Large intestine (tissue), 3 donors: ENCODE measurements around the gene S1PR4. TPM values are rescaled to one million over a fixed set of nuclear protein-coding genes. Genes with fewer than 3 reads are reported as not detected.

ENCODE experiments used
- DNase-seq, 2 donors: peaks; one replicate each; pipeline versions ENCODE4 v3.0.0 to v3.0.0-alpha.2; 2013
- H3K27ac ChIP-seq: one replicate; pipeline ENCODE4 v1.5.1; 2013; ENCODE audit warnings: low read length
- H3K27me3 ChIP-seq: 2 replicates; pipeline ENCODE4 v1.6.1; 2013; ENCODE audit warnings: low read length; ENCODE audit not compliant: control insufficient read depth, insufficient read depth
- H3K36me3 ChIP-seq: 2 replicates; pipeline ENCODE4 v1.6.1; 2013; ENCODE audit warnings: low read length; ENCODE audit not compliant: control insufficient read depth, insufficient read depth
- H3K4me1 ChIP-seq: one replicate; pipeline ENCODE4 v1.6.1; 2013; ENCODE audit warnings: low read length; ENCODE audit not compliant: control insufficient read depth, insufficient read depth
- H3K4me3 ChIP-seq: one replicate; pipeline ENCODE4 v1.5.1; 2013; ENCODE audit warnings: low read length
- H3K9me3 ChIP-seq: one replicate; pipeline ENCODE4 v1.6.1; 2013; ENCODE audit warnings: mild to moderate bottlenecking, low read depth, low read length, moderate library complexity; ENCODE audit not compliant: control insufficient read depth
- WGBS: methylation state at CpG from one replicate; pipeline ENCODE4 v1.1.5; 2013; ENCODE audit warnings: low lambda C conversion rate; ENCODE audit not compliant: insufficient coverage; 5-methylcytosine and 5-hydroxymethylcytosine counted together
- polyA plus RNA-seq: library from polyadenylated mRNA; unstranded; fragments of 120-200 nt; gene quantifications from one replicate; pipeline ENCODE4 v1.2.1, GENCODE V29; 2013

S1PR4 gene
- polyA plus RNA-seq, 1 donor, result 0.55 TPM

DNA sequence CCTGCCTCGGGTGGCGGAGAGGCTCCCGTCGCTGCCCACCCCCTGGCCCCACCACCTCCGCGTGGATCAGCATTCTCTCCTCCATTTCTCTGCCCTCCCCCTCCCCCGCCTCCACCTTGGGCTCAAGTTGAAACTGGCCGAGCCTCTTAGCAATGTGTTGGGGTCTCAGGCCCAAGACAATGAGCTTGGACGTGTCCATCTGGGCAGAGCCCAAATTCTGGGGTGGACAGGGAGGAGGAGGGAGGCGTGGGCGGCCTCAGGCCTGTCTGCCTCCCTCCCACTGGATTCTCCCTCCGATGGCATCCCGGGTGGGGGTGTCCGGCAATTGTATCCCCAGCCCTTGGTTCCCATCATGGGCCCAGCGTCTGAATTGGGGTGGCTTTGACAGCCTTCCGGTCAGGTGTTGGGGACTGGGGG, 47.1 kb downstream of the S1PR4 start:
- H3K27ac ChIP-seq, result no peak overlapping the region
- no CpG with 5 or more reads among the region's 16 CpGs for WGBS
- H3K4me3 ChIP-seq, result no peak overlapping the region
- no peak for DNase-seq
- no peaks in the 10 kb centered on the region for H3K9me3 ChIP-seq
- H3K27me3 ChIP-seq, result peaks cover 65% of the 10 kb centered on the region
- no peaks in the 10 kb centered on the region for H3K36me3 ChIP-seq
- no peaks in the 10 kb centered on the region for H3K4me1 ChIP-seq

DNA sequence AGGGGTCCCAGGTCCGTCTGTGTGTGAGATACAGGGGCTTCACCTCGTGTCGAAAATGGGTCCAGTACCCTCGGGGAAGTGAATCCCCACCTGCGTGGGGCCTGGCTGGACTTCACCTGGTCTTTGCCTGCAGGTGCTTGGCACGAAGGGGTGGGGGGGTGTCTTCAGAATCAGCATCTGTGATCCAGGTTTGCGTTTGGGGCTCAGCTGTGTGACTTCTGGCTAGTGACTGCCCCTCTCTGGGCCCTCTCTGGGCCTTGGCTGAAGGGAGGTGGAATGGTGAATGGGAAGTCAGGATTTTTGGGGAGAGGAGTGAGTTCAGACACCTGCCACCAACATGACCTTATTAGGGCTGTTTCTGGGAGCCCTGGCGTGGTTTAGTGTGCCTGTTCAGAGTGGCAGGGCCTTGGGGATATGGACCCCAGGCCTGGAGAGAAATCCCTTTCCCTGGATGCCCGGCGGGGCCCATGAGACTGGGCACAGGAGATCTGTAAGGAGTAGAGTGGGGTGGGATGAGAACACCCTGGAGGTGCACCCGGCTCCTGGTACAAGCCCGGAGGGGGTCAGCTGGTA, 48.6 kb downstream of the S1PR4 start:
- no peak overlapping the region for H3K27ac ChIP-seq
- no peak overlapping the region for H3K4me3 ChIP-seq
- DNase-seq, result no peak
- WGBS, result no CpG with 5 or more reads among the region's 12 CpGs
- H3K27me3 ChIP-seq, result peaks cover 70% of the 10 kb centered on the region
- H3K9me3 ChIP-seq, result no peaks in the 10 kb centered on the region
- H3K36me3 ChIP-seq, result no peaks in the 10 kb centered on the region
- H3K4me1 ChIP-seq, result no peaks in the 10 kb centered on the region

DNA sequence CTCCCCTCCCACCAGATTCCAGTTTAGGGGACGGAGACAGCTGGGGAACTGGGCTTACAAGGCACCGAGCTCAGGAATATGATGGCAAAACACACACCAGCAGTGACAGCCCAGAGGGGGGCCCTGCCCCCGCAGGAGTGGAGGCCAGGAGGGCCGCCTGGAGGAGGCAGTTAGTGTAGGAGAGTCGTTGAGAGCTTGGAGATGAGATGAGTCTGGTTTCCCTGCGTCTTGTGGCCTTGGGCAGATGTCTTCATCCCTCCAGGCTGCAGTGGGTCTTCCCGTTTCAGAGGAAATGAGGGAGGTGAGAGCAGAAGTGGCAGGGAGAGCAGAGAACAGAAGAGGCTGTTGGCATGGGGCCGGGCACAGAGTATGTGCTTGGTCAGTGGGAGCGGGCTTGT, 50.8 kb downstream of the S1PR4 start:
- H3K4me3 ChIP-seq, result no peak overlapping the region
- no peaks in the 10 kb centered on the region for H3K9me3 ChIP-seq
- no peak for DNase-seq
- WGBS, result no CpG with 5 or more reads among the region's 9 CpGs
- no peaks in the 10 kb centered on the region for H3K36me3 ChIP-seq
- no peak overlapping the region for H3K27ac ChIP-seq
- H3K27me3 ChIP-seq, result peaks cover 58% of the 10 kb centered on the region
- H3K4me1 ChIP-seq, result no peaks in the 10 kb centered on the region

Other genes starting within 250 kb of the S1PR4 start
- 7.4 TPM for gene ZNF77, start 233.8 kb upstream of the S1PR4 start, polyA plus RNA-seq
- gene TLE6, start 201.2 kb upstream of the S1PR4 start, polyA plus RNA-seq, result 2.1 TPM
- 87.9 TPM for gene TLE2, start 149.5 kb upstream of the S1PR4 start, polyA plus RNA-seq
- gene TLE5, start 116.3 kb upstream of the S1PR4 start, polyA plus RNA-seq, result 335 TPM
- 157 TPM for gene GNA11, start 84.4 kb upstream of the S1PR4 start, polyA plus RNA-seq
- 2.1 TPM for gene GNA15, start 42.7 kb upstream of the S1PR4 start, polyA plus RNA-seq
- gene NCLN, start 7.2 kb downstream of the S1PR4 start, polyA plus RNA-seq, result 36.3 TPM
- 3.1 TPM for gene CELF5, start 45.9 kb downstream of the S1PR4 start, polyA plus RNA-seq
- 17.0 TPM for gene NFIC, start 187.8 kb downstream of the S1PR4 start, polyA plus RNA-seq